Upper lobe of left lung (tissue), 4 donors: ENCODE measurements around the gene MYO1E.

ENCODE experiments used
- POLR2A ChIP-seq, 4 donors: fragments of 450-650 bp; IDR thresholded peaks; one replicate each; pipeline ENCODE4 v1.5.1; 2016 to 2017; ENCODE audit warnings: antibody characterized with exemption in 4 of 4, mild to moderate bottlenecking in 2 of 4
- POLR2AphosphoS5 ChIP-seq, 2 donors: sonication (generic); formaldehyde crosslinking; IDR thresholded peaks; one replicate each; pipeline ENCODE4 v1.5.1; 2017; ENCODE audit warnings: antibody characterized with exemption in 2 of 2
- TF ChIP-seq, protein P1 (sequence below), 6 experiments: fragments of 450-650 bp in 4 of 6; fragments of 200-600 bp in 2 of 6; sonication (generic) in 2 of 6; IDR thresholded peaks; one replicate each; pipeline ENCODE4 v1.5.1; 2016 to 2019; ENCODE audit warnings: antibody characterized with exemption in 6 of 6

DNA sequence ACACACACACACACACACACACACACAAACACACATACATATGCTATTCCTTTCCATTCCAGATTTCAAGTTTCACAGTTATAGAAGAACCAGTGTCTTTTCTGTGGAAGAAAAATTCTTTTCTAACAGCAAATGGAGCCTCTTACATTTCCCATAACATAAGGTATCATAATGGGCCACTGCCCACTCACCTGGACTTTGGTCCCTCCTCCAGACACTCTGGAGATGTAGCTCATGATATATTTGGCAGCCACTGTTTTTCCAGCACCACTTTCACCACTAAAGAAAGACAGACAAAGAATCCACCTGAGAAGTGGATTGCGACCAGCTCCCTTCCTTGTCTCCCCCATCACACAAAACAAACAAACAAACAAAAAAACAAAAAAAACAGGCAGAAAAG lies 136.3 kb downstream of the MYO1E start:
- TF ChIP-seq POLR2A (IDR thresholded peaks at IDR 0.05), result no peak
- no peak for TF ChIP-seq POLR2AphosphoS5 (IDR thresholded peaks at IDR 0.05)
- TF ChIP-seq, protein P1, sequence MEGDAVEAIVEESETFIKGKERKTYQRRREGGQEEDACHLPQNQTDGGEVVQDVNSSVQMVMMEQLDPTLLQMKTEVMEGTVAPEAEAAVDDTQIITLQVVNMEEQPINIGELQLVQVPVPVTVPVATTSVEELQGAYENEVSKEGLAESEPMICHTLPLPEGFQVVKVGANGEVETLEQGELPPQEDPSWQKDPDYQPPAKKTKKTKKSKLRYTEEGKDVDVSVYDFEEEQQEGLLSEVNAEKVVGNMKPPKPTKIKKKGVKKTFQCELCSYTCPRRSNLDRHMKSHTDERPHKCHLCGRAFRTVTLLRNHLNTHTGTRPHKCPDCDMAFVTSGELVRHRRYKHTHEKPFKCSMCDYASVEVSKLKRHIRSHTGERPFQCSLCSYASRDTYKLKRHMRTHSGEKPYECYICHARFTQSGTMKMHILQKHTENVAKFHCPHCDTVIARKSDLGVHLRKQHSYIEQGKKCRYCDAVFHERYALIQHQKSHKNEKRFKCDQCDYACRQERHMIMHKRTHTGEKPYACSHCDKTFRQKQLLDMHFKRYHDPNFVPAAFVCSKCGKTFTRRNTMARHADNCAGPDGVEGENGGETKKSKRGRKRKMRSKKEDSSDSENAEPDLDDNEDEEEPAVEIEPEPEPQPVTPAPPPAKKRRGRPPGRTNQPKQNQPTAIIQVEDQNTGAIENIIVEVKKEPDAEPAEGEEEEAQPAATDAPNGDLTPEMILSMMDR (IDR thresholded peaks at IDR 0.05), result no peak
